SK-N-SH (cell line): ENCODE data around the gene PLCB1. TPM values are rescaled to one million over a fixed set of nuclear protein-coding genes. Genes with fewer than 3 reads are reported as not detected.

Experiments used
- CTCF ChIA-PET: fragments of 300-600, 350-600 bp; formaldehyde crosslinking; extraction: SDS; loops from one replicate; lab custom pipeline; 2021; lab: Yijun Ruan, JAX
- POLR2A ChIA-PET: fragments of 350-600 bp; sonication (Branson Sonifier 250); formaldehyde crosslinking; extraction: SDS; loops from one replicate; lab custom pipeline; 2020; ENCODE audit warnings: antibody characterized with exemption, inconsistent platforms; lab: Yijun Ruan, JAX
- DNase-seq: peaks from one replicate; pipeline ENCODE4 v3.0.0; 2012
- H2AFZ ChIP-seq: fragments of 200-600 bp; sonication (generic); 2 replicates; pipeline ENCODE4 v1.8.1; 2016; ENCODE audit warnings: antibody characterized with exemption, mild to moderate bottlenecking, low read depth
- H3F3A ChIP-seq: fragments of 200-600 bp; sonication (generic); replicated peaks from 2 replicates; pipeline ENCODE3; 2016; ENCODE audit warnings: antibody characterized with exemption, mild to moderate bottlenecking; ENCODE audit not compliant: insufficient read depth
- H3K27ac ChIP-seq, 2 experiments: fragments of 200-500 bp in 1 of 2; fragments of 200-600 bp in 1 of 2; sonication (Bioruptor generic) in 1 of 2; sonication (generic), shearing (Covaris generic) in 1 of 2; 2 replicates each; pipeline versions ENCODE4 v1.5.1 to v1.6.1; 2014 to 2016; ENCODE audit warnings: low read depth in 2 of 2, inconsistent platforms in 1 of 2, low read length in 1 of 2, mild to moderate bottlenecking in 1 of 2, mixed read lengths in 1 of 2
- H3K27me3 ChIP-seq: fragments of 200-600 bp; sonication (generic), shearing (Covaris generic); 2 replicates; pipeline ENCODE4 v1.6.1; 2016; ENCODE audit warnings: mixed run types; ENCODE audit not compliant: insufficient read depth
- H3K36me3 ChIP-seq, 2 experiments: fragments of 200-500 bp in 1 of 2; fragments of 200-600 bp in 1 of 2; sonication (Bioruptor generic) in 1 of 2; sonication (generic) in 1 of 2; replicated peaks in 1 of 2; 2 replicates each; pipeline versions ENCODE3 to v1.5.1; 2014 to 2016; ENCODE audit warnings: low read length in 1 of 2, mild to moderate bottlenecking in 1 of 2; ENCODE audit not compliant: insufficient read depth in 2 of 2, control insufficient read depth in 1 of 2
- H3K4me1 ChIP-seq, 2 experiments: fragments of 200-500 bp in 1 of 2; fragments of 200-600 bp in 1 of 2; sonication (Bioruptor generic) in 1 of 2; sonication (generic), shearing (Covaris generic) in 1 of 2; 2 replicates each; pipeline versions ENCODE4 v1.5.1 to v1.6.1; 2014 to 2016; ENCODE audit warnings: low read depth in 1 of 2, low read length in 1 of 2, mixed run types in 1 of 2; ENCODE audit not compliant: insufficient read depth in 2 of 2, control insufficient read depth in 1 of 2
- H3K4me2 ChIP-seq: fragments of 200-600 bp; sonication (generic), shearing (Covaris generic); 2 replicates; pipeline ENCODE4 v1.6.1; 2017; ENCODE audit warnings: mixed run types
- H3K4me3 ChIP-seq, 2 experiments: fragments of 200-500 bp in 1 of 2; fragments of 200-600 bp in 1 of 2; sonication (Bioruptor generic) in 1 of 2; sonication (generic), shearing (Covaris generic) in 1 of 2; 2 replicates each; pipeline versions ENCODE4 v1.5.1 to v1.8.1; 2014 to 2016; ENCODE audit warnings: low read depth in 2 of 2, inconsistent platforms in 1 of 2, low read length in 1 of 2, mild to moderate bottlenecking in 1 of 2, mixed read lengths in 1 of 2, moderate library complexity in 1 of 2
- H3K79me2 ChIP-seq: fragments of 200-600 bp; sonication (generic); 2 replicates; pipeline ENCODE4 v1.8.1; 2017; ENCODE audit warnings: mild to moderate bottlenecking; ENCODE audit not compliant: insufficient read depth
- H3K9ac ChIP-seq: fragments of 200-600 bp; sonication (generic); 2 replicates; pipeline ENCODE4 v1.6.1; 2017; ENCODE audit warnings: mixed run types
- H3K9me2 ChIP-seq: fragments of 200-600 bp; sonication (generic); 2 replicates; pipeline ENCODE4 v1.6.1; 2017; ENCODE audit warnings: mixed run types
- H3K9me3 ChIP-seq: fragments of 200-600 bp; sonication (generic); 2 replicates; pipeline ENCODE4 v1.6.1; 2017; ENCODE audit warnings: mixed run types, mild to moderate bottlenecking, moderate library complexity
- H4K20me1 ChIP-seq: fragments of 200-600 bp; sonication (generic); 2 replicates; pipeline ENCODE4 v1.6.1; 2017; ENCODE audit warnings: mild to moderate bottlenecking, mixed run types; ENCODE audit not compliant: insufficient read depth
- ELF1 ChIP-seq: IDR thresholded peaks from 2 replicates; pipeline ENCODE4 v1.4.0; 2012
- EP300 ChIP-seq, 2 experiments: IDR thresholded peaks; 2 replicates each; pipeline versions ENCODE4 v1.4.0 to v1.6.1; 2012; ENCODE audit warnings: borderline replicate concordance in 1 of 2, low read depth in 1 of 2, low read length in 1 of 2
- FOXJ3 ChIP-seq: sonication (generic); formaldehyde crosslinking; IDR thresholded peaks from 2 replicates; pipeline ENCODE4 v1.5.1; 2020; ENCODE audit warnings: mild to moderate bottlenecking, missing genetic modification reagents
- GATA2 ChIP-seq: sonication (generic); formaldehyde crosslinking; IDR thresholded peaks from 2 replicates; pipeline ENCODE4 v1.5.0; 2020; ENCODE audit warnings: mild to moderate bottlenecking, missing genetic modification reagents
- JUND ChIP-seq: IDR thresholded peaks from 2 replicates; pipeline ENCODE4 v1.4.0; 2012
- MEF2A ChIP-seq: IDR thresholded peaks from 2 replicates; pipeline ENCODE4 v1.4.0; 2012; ENCODE audit warnings: low read depth, borderline replicate concordance
- RXRA ChIP-seq: IDR thresholded peaks from 2 replicates; pipeline ENCODE4 v1.4.0; 2012; ENCODE audit warnings: low read depth, mild to moderate bottlenecking, borderline replicate concordance
- SIN3A ChIP-seq: IDR thresholded peaks from 2 replicates; pipeline ENCODE4 v1.6.1; 2012; ENCODE audit warnings: low read depth, mild to moderate bottlenecking, low read length, moderate library complexity, borderline replicate concordance
- TAF1 ChIP-seq: IDR thresholded peaks from 2 replicates; pipeline ENCODE4 v1.6.1; 2012; ENCODE audit warnings: low read depth, mild to moderate bottlenecking, low read length, moderate library complexity, borderline replicate concordance
- YY1 ChIP-seq: IDR thresholded peaks from 2 replicates; pipeline ENCODE4 v1.4.0; 2012; ENCODE audit warnings: low read depth, mild to moderate bottlenecking
- WGBS: methylation state at CpG from one replicate; pipeline ENCODE4 v1.1.6; 2017; ENCODE audit warnings: low lambda C conversion rate; 5-methylcytosine and 5-hydroxymethylcytosine counted together
- polyA plus RNA-seq, 3 experiments: library from polyadenylated mRNA; depleted of rRNA; stranded (reverse); fragments of >200 nt; gene quantifications; 2 replicates each; pipeline ENCODE4 v1.2.3, GENCODE V29; 2012
- TF ChIP-seq, protein P1 (sequence below): IDR thresholded peaks from 2 replicates; pipeline ENCODE4 v1.4.0; 2012; ENCODE audit warnings: low read depth, borderline replicate concordance
- TF ChIP-seq, protein P2 (sequence below): fragments of 150-350 bp; IDR thresholded peaks from 2 replicates; pipeline ENCODE4 v1.6.1; 2016; ENCODE audit warnings: mild to moderate bottlenecking, low read depth, low read length
- TF ChIP-seq, protein P3 (sequence below): fragments of 150-350 bp; IDR thresholded peaks from 2 replicates; pipeline ENCODE4 v1.6.1; 2017; ENCODE audit warnings: antibody characterized with exemption, low read length, low read depth, borderline replicate concordance

PLCB1 gene
- polyA plus RNA-seq, 1 of the 3 experiments (the other 2 are of a cell fraction): 10.5 TPM

DNA sequence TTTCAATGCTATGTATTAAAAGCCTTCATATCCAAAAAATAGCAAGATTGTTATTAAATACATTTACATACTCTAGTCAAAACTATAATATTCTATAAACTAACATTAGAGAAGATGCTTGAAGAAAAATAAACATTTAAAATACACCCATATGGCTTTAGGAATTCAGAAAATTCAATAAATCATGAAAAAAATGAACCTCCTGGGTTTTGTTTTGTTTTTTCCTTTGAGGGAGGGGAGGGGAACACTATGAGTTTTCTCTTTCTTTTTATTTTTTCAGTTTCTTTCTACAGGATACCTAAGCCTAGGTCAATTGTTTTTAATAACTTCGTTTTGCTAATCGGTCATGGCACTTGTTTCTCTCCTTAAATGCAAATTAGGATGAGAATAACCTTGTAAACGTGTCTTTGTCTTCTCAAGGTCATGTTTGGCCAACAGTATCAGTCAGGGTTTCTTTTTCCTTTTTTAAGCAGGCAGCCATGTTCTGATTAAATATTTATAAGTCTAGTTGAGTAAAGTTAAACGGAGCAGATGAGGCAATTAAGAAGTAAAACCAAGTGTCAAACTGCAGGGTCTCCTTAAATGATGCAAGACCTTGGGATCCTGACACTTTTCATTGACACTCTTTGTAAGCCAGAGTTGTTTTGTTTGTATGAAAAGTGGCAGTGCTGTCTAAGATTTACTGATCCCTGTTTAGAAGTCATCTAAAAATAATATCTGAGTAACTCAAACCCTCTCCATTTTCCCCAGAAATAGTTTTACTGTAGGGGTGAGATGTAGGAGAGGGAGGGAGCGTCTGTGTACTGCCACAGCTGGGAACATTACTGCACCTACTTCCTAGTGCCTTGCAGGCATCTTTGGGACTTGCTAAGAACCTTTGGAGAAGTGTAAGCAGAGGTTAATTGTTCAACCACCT lies 392.3 kb downstream of the PLCB1 start:
- Histone ChIP-seq H3K4me2 (no peak overlapping the region), H3K9ac (no peak overlapping the region), H3K79me2 (no peaks in the 10 kb centered on the region; the same call in 1 of the 2 replicates), H3K36me3 (no peaks in the 10 kb centered on the region), H4K20me1 (no peaks in the 10 kb centered on the region), H3K4me1 (peaks cover 4 to 5% of the 10 kb centered on the region in 2 experiments; a peak in 3 of 4 replicates), H3F3A (peaks cover 25% of the 10 kb centered on the region), H3K9me3 (no peaks in the 10 kb centered on the region), H3K27ac (peak overlapping the region in 1 of 2 experiments; percentile 43; a peak in 1 of 4 replicates), H3K27me3 (no peaks in the 10 kb centered on the region), H2AFZ (0 out of 2 replicates have a peak overlapping the region, but pooled peaks have one; percentile 9), H3K9me2 (no peaks in the 10 kb centered on the region), H3K4me3 (no peak overlapping the region)
- 72% methylated on average over 5 of the region's 5 CpGs for WGBS
- no peak for TF ChIP-seq YY1
- TF ChIP-seq SIN3A: no peak
- TF ChIP-seq, protein P1, sequence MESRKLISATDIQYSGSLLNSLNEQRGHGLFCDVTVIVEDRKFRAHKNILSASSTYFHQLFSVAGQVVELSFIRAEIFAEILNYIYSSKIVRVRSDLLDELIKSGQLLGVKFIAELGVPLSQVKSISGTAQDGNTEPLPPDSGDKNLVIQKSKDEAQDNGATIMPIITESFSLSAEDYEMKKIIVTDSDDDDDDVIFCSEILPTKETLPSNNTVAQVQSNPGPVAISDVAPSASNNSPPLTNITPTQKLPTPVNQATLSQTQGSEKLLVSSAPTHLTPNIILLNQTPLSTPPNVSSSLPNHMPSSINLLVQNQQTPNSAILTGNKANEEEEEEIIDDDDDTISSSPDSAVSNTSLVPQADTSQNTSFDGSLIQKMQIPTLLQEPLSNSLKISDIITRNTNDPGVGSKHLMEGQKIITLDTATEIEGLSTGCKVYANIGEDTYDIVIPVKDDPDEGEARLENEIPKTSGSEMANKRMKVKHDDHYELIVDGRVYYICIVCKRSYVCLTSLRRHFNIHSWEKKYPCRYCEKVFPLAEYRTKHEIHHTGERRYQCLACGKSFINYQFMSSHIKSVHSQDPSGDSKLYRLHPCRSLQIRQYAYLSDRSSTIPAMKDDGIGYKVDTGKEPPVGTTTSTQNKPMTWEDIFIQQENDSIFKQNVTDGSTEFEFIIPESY: no peak
- no peak for TF ChIP-seq EP300 (IDR thresholded peaks at IDR 0.05; ENCODE audit: borderline replicate concordance in 1 of 2, low read depth in 1 of 2, low read length in 1 of 2)
- TF ChIP-seq FOXJ3 (CRISPR knock-in tag): no peak
- TF ChIP-seq ELF1: no peak
- TF ChIP-seq, protein P2, sequence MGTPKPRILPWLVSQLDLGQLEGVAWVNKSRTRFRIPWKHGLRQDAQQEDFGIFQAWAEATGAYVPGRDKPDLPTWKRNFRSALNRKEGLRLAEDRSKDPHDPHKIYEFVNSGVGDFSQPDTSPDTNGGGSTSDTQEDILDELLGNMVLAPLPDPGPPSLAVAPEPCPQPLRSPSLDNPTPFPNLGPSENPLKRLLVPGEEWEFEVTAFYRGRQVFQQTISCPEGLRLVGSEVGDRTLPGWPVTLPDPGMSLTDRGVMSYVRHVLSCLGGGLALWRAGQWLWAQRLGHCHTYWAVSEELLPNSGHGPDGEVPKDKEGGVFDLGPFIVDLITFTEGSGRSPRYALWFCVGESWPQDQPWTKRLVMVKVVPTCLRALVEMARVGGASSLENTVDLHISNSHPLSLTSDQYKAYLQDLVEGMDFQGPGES: no peak
- TF ChIP-seq TAF1: no peak
- TF ChIP-seq RXRA: no peak
- TF ChIP-seq GATA2 (CRISPR knock-in tag): no peak
- TF ChIP-seq JUND: no peak
- TF ChIP-seq, protein P3, sequence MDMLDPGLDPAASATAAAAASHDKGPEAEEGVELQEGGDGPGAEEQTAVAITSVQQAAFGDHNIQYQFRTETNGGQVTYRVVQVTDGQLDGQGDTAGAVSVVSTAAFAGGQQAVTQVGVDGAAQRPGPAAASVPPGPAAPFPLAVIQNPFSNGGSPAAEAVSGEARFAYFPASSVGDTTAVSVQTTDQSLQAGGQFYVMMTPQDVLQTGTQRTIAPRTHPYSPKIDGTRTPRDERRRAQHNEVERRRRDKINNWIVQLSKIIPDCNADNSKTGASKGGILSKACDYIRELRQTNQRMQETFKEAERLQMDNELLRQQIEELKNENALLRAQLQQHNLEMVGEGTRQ: no peak
- TF ChIP-seq MEF2A: no peak
- POLR2A ChIA-PET: no interaction called here
- CTCF ChIA-PET: interaction anchor here (0.9 to 1.1 kb wide), 2 partner anchors 11 to 481 kb away, joined by 3 read pairs; no protein-coding TSS in a partner anchor
- no peak for DNase-seq
